HepG2 (cell line): ENCODE measurements around the gene CAND2. TPM values are rescaled to one million over a fixed set of nuclear protein-coding genes. Genes with fewer than 3 reads are reported as not detected.

Source experiments
- BHLHE40 ChIP-seq: IDR thresholded peaks from 2 replicates; pipeline ENCODE4 v1.6.1; 2011; ENCODE audit warnings: low read length, improper control_type of control experiment
- HOXA7 ChIP-seq: sonication (generic); formaldehyde crosslinking; IDR thresholded peaks from 2 replicates; pipeline ENCODE4 v1.8.1; 2022; ENCODE audit warnings: mild to moderate bottlenecking, missing genetic modification reagents, moderate library complexity
- POLR2A ChIP-seq, 2 experiments: IDR thresholded peaks; 2 replicates each; pipeline ENCODE4 v1.6.1; 2011; ENCODE audit warnings: low read depth in 2 of 2, low read length in 2 of 2, mild to moderate bottlenecking in 1 of 2, moderate library complexity in 1 of 2; ENCODE audit not compliant: insufficient read depth in 1 of 2
- RFX3 ChIP-seq: IDR thresholded peaks from 2 replicates; pipeline ENCODE4 v1.6.1; 2016; ENCODE audit warnings: missing biosample characterization, missing genetic modification reagents
- RXRA ChIP-seq: sonication (generic); formaldehyde crosslinking; IDR thresholded peaks from 2 replicates; pipeline ENCODE4 v1.5.1; 2020; ENCODE audit warnings: missing genetic modification reagents
- RXRB ChIP-seq: IDR thresholded peaks from 2 replicates; pipeline ENCODE4 v1.6.1; 2016; ENCODE audit warnings: borderline replicate concordance, missing genetic modification reagents, missing compliant biosample characterization
- TCF12 ChIP-seq, 2 experiments: fragments of 450-650 bp in 1 of 2; sonication (generic) in 1 of 2; formaldehyde crosslinking in 1 of 2; IDR thresholded peaks; 2 replicates each; pipeline versions ENCODE4 v1.6.1 to v1.8.0; 2017 to 2022; ENCODE audit warnings: antibody characterized with exemption in 1 of 2, mild to moderate bottlenecking in 1 of 2, missing genetic modification reagents in 1 of 2, moderate library complexity in 1 of 2
- TOE1 ChIP-seq: sonication (generic); formaldehyde crosslinking; IDR thresholded peaks from 2 replicates; pipeline ENCODE4 v1.4.0; 2020; ENCODE audit warnings: mild to moderate bottlenecking, missing genetic modification reagents
- TSC22D2 ChIP-seq: sonication (generic); formaldehyde crosslinking; IDR thresholded peaks from 2 replicates; pipeline ENCODE4 v1.5.1; 2020; ENCODE audit warnings: missing genetic modification reagents, mild to moderate bottlenecking, borderline replicate concordance
- ZNF235 ChIP-seq: sonication (generic); formaldehyde crosslinking; IDR thresholded peaks from 2 replicates; pipeline ENCODE4 v1.8.1; 2023; ENCODE audit warnings: mild to moderate bottlenecking, missing genetic modification reagents, borderline replicate concordance
- ZNF253 ChIP-seq: sonication (generic); formaldehyde crosslinking; IDR thresholded peaks from 2 replicates; pipeline ENCODE4 v1.8.0; 2022; ENCODE audit warnings: mild to moderate bottlenecking, missing genetic modification reagents, borderline replicate concordance
- ZNF891 ChIP-seq: sonication (generic); formaldehyde crosslinking; IDR thresholded peaks from 2 replicates; pipeline ENCODE4 v1.5.0; 2020; ENCODE audit warnings: mild to moderate bottlenecking, missing genetic modification reagents
- polyA plus RNA-seq, 8 experiments: library from polyadenylated mRNA; depleted of rRNA in 3 of 8; stranded (reverse) in 7 of 8; unstranded in 1 of 8; fragments of >200 nt; fragmentation: Illumina TruSeq in 4 of 8; extraction: Trizol in 4 of 8; gene quantifications; 2 replicates each; pipeline versions ENCODE4 v1.2.1 to v1.2.3, GENCODE V29; 2011 to 2016; ENCODE audit warnings: low read depth in 4 of 8, missing spikeins in 1 of 8, mixed read lengths in 1 of 8; ENCODE audit not compliant: insufficient read depth in 1 of 8
- total RNA-seq, 5 experiments: library from RNA; depleted of rRNA; stranded (reverse); fragments of >200 nt; fragmentation: Illumina TruSeq; extraction: Trizol; gene quantifications; 2 replicates each; pipeline ENCODE4 v1.2.3, GENCODE V29; 2016; ENCODE audit warnings: low read depth in 1 of 5
- TF ChIP-seq, protein P1 (sequence below): sonication (generic); formaldehyde crosslinking; conservative IDR thresholded peaks from 2 replicates; pipeline ENCODE4 v1.8.0; 2022; ENCODE audit warnings: low read depth, missing genetic modification reagents
- TF ChIP-seq, protein P2 (sequence below): sonication (generic); formaldehyde crosslinking; IDR thresholded peaks from 2 replicates; pipeline ENCODE4 v1.4.0; 2020; ENCODE audit warnings: missing genetic modification reagents
- TF ChIP-seq, protein P3 (sequence below): sonication (generic); formaldehyde crosslinking; IDR thresholded peaks from 2 replicates; pipeline ENCODE4 v1.8.1; 2022; ENCODE audit warnings: mild to moderate bottlenecking, missing genetic modification reagents
- TF ChIP-seq, protein P4 (sequence below): sonication (generic); formaldehyde crosslinking; IDR thresholded peaks from 2 replicates; pipeline ENCODE4 v1.9.0; 2022; ENCODE audit warnings: low read depth, missing genetic modification reagents
- TF ChIP-seq, protein P5 (sequence below): sonication (generic); formaldehyde crosslinking; IDR thresholded peaks from 2 replicates; pipeline ENCODE4 v1.5.1; 2020; ENCODE audit warnings: mild to moderate bottlenecking, missing genetic modification reagents

Gene CAND2
- total and polyA plus RNA-seq, 2 of the 13 experiments (the other 11 are each of a cell fraction or from before 2014, with no cell fraction given): 0.01 TPM; not detected in 1

DNA sequence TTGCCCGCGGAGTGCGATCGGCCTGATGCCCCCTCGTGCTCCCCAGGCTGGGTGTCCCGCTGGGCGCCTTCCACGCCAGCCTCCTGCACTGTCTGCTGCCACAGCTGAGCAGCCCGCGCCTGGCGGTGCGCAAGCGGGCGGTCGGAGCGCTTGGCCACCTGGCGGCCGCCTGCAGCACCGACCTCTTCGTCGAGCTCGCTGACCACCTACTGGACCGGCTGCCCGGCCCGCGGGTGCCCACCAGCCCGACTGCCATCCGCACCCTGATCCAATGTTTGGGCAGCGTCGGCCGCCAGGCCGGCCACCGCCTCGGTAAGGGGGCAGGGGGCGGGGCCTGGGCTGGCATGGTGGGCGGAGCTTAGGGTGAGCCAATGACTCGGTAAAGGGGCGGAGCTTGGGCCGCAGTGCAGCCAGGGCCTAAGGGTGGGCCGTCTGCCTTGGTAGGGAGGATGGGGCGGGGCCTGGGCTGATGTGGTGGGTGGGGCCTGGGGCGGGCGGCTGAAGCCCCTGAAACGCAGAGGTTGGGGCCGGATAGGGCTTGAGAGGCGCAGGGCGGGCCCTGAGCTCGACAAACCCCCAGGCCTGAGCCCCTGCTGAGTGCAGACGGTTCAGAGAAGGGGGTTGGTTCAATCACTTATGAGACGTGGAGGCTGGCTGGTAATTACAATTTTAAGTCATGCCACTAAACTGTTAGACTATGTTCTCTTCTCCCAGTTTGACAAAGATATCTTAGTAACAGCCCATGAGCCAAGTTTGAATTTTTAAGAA, 13.7 kb downstream of the CAND2 start (continued):
- TF ChIP-seq, protein P1, sequence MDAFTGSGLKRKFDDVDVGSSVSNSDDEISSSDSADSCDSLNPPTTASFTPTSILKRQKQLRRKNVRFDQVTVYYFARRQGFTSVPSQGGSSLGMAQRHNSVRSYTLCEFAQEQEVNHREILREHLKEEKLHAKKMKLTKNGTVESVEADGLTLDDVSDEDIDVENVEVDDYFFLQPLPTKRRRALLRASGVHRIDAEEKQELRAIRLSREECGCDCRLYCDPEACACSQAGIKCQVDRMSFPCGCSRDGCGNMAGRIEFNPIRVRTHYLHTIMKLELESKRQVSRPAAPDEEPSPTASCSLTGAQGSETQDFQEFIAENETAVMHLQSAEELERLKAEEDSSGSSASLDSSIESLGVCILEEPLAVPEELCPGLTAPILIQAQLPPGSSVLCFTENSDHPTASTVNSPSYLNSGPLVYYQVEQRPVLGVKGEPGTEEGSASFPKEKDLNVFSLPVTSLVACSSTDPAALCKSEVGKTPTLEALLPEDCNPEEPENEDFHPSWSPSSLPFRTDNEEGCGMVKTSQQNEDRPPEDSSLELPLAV (CRISPR knock-in tag): no peak
- TF ChIP-seq, protein P2, sequence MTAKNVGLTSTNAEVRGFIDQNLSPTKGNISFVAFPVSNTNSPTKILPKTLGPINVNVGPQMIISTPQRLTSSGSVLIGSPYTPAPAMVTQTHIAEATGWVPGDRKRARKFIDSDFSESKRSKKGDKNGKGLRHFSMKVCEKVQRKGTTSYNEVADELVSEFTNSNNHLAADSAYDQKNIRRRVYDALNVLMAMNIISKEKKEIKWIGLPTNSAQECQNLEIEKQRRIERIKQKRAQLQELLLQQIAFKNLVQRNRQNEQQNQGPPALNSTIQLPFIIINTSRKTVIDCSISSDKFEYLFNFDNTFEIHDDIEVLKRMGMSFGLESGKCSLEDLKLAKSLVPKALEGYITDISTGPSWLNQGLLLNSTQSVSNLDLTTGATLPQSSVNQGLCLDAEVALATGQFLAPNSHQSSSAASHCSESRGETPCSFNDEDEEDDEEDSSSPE (CRISPR knock-in tag): no peak
- TF ChIP-seq RXRA: peak; percentile 45; the same call in 1 of the 2 replicates
- TF ChIP-seq ZNF891 (CRISPR knock-in tag): peak; percentile 70; the same call in 1 of the 2 replicates
- no peak for TF ChIP-seq ZNF253 (CRISPR knock-in tag)
- no peak for TF ChIP-seq BHLHE40
- TF ChIP-seq TOE1 (CRISPR knock-in tag): no peak
- no peak for TF ChIP-seq RFX3 (CRISPR knock-in tag)
- TF ChIP-seq, protein P3, sequence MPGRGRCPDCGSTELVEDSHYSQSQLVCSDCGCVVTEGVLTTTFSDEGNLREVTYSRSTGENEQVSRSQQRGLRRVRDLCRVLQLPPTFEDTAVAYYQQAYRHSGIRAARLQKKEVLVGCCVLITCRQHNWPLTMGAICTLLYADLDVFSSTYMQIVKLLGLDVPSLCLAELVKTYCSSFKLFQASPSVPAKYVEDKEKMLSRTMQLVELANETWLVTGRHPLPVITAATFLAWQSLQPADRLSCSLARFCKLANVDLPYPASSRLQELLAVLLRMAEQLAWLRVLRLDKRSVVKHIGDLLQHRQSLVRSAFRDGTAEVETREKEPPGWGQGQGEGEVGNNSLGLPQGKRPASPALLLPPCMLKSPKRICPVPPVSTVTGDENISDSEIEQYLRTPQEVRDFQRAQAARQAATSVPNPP (CRISPR knock-in tag): 0 out of 2 replicates have a peak, but pooled peaks have one; percentile 41
- TF ChIP-seq, protein P4, sequence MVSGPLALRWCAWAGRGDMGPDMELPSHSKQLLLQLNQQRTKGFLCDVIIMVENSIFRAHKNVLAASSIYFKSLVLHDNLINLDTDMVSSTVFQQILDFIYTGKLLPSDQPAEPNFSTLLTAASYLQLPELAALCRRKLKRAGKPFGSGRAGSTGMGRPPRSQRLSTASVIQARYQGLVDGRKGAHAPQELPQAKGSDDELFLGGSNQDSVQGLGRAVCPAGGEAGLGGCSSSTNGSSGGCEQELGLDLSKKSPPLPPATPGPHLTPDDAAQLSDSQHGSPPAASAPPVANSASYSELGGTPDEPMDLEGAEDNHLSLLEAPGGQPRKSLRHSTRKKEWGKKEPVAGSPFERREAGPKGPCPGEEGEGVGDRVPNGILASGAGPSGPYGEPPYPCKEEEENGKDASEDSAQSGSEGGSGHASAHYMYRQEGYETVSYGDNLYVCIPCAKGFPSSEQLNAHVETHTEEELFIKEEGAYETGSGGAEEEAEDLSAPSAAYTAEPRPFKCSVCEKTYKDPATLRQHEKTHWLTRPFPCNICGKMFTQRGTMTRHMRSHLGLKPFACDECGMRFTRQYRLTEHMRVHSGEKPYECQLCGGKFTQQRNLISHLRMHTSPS (CRISPR knock-in tag): peak; percentile 99
- TF ChIP-seq, protein P5, sequence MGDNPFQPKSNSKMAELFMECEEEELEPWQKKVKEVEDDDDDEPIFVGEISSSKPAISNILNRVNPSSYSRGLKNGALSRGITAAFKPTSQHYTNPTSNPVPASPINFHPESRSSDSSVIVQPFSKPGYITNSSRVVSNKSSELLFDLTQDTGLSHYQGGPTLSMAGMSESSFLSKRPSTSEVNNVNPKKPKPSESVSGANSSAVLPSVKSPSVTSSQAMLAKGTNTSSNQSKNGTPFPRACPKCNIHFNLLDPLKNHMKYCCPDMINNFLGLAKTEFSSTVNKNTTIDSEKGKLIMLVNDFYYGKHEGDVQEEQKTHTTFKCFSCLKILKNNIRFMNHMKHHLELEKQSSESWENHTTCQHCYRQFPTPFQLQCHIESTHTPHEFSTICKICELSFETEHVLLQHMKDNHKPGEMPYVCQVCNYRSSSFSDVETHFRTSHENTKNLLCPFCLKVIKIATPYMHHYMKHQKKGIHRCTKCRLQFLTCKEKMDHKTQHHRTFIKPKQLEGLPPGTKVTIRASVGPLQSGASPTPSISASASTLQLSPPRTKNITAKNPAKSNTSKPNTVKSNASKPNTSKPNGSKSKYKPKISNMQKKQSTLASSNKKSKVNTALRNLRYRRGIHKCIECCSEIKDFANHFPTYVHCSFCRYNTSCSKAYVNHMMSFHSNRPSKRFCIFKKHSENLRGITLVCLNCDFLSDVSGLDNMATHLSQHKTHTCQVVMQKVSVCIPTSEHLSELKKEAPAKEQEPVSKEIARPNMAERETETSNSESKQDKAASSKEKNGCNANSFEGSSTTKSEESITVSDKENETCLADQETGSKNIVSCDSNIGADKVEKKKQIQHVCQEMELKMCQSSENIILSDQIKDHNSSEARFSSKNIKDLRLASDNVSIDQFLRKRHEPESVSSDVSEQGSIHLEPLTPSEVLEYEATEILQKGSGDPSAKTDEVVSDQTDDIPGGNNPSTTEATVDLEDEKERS (CRISPR knock-in tag): no peak
- no peak for TF ChIP-seq RXRB (CRISPR knock-in tag)
- no peak for TF ChIP-seq TCF12 (IDR thresholded peaks at IDR 0.05)
- no peak for TF ChIP-seq TCF12 (CRISPR knock-in tag; IDR thresholded peaks at IDR 0.05)
- no peak for TF ChIP-seq ZNF235
- TF ChIP-seq TSC22D2 (CRISPR knock-in tag): 0 out of 2 replicates have a peak, but pooled peaks have one; percentile 25
- no peak for TF ChIP-seq HOXA7 (CRISPR knock-in tag)
- TF ChIP-seq POLR2A (IDR thresholded peaks at IDR 0.05; ENCODE audit: insufficient read depth in 1 of 2, low read depth in 2 of 2, low read length in 2 of 2): peak in 1 of 2 experiments; percentile 53; a peak in 1 of 4 replicates
